Measurements from ENCODE around the gene CDKAL1. TPM values are rescaled to one million over a fixed set of nuclear protein-coding genes. Genes with fewer than 3 reads are reported as not detected.

CDKAL1 gene
- total and polyA plus RNA-seq, 4 donors = 3.0 to 21.7 (median 9.4) TPM

GRCh38 chr6:21208796-21209186 is 674.5 kb downstream of the CDKAL1 start:
- 91 to 93% methylated on average over 5 of the region's 5 CpGs for WGBS, 2 donors
- DNase-seq (no peak), ATAC-seq (ENCODE audit: low FRiP score) (no peak)
- H3K36me3 ChIP-seq (ENCODE audit: control insufficient read depth in 1 of 2, insufficient read depth in 2 of 2, low read length in 1 of 2) = peaks cover 0 to 2% of the 10 kb centered on the region in 2 donors
- no peak overlapping the region for H3K4me3 ChIP-seq (ENCODE audit: low read length in 2 of 2)
- H3K27ac ChIP-seq (ENCODE audit: low read depth in 1 of 2, low read length in 2 of 2) = no peak overlapping the region
- H3K9me3 ChIP-seq (ENCODE audit: control insufficient read depth, low read length) = no peaks in the 10 kb centered on the region
- intact Hi-C loops (cut with DNase I) = no loop called here
- H3K4me1 ChIP-seq (ENCODE audit: control insufficient read depth in 1 of 2, insufficient read depth in 2 of 2, low read length in 2 of 2) = no peaks in the 10 kb centered on the region
- H3K27me3 ChIP-seq (ENCODE audit: control insufficient read depth in 1 of 2, insufficient read depth in 2 of 2, low read length in 1 of 2) = no peaks in the 10 kb centered on the region

DNA sequence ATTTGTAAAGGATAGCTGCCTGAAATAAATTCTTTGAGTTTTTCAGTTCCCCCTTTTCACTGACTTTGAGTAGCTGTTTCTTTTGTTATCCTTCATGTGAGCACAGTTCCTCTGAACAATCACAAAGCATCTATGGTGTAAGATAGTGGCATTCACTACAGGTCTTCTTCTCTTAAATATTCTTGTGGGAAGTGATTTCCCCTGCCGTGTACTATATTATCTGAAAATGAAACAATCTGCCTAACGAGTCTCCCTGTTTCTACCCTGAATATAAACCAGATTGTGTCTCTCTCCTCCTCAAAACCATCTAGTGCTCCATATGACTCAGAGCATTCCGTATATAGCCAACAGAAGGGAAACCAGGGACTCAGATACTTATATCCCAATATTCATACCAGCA is 679.2 kb downstream of the CDKAL1 start:
- DNase-seq = no peak
- Histone ChIP-seq H3K36me3 (ENCODE audit: control insufficient read depth in 1 of 2, insufficient read depth in 2 of 2, low read length in 1 of 2) (peaks cover 2 to 6% of the 10 kb centered on the region in 2 donors), H3K4me3 (ENCODE audit: low read length in 2 of 2) (no peak overlapping the region), H3K4me1 (ENCODE audit: control insufficient read depth in 1 of 2, insufficient read depth in 2 of 2, low read length in 2 of 2) (no peaks in the 10 kb centered on the region), H3K27ac (ENCODE audit: low read depth in 1 of 2, low read length in 2 of 2) (no peak overlapping the region), H3K27me3 (ENCODE audit: control insufficient read depth in 1 of 2, insufficient read depth in 2 of 2, low read length in 1 of 2) (no peaks in the 10 kb centered on the region), H3K9me3 (ENCODE audit: control insufficient read depth, low read length) (peaks cover 2% of the 10 kb centered on the region)
- intact Hi-C loops (cut with DNase I) = no loop called here
- WGBS, 2 donors = 89% methylated on average over 3 of the region's 3 CpGs
- no peak for ATAC-seq (ENCODE audit: low FRiP score)

- Histone ChIP-seq H3K27ac (ENCODE audit: low read depth in 1 of 2, low read length in 2 of 2) (no peak overlapping the region), H3K36me3 (ENCODE audit: control insufficient read depth in 1 of 2, insufficient read depth in 2 of 2, low read length in 1 of 2) (peaks cover 0 to 7% of the 10 kb centered on the region in 2 donors), H3K4me3 (ENCODE audit: low read length in 2 of 2) (no peak overlapping the region), H3K4me1 (ENCODE audit: control insufficient read depth in 1 of 2, insufficient read depth in 2 of 2, low read length in 2 of 2) (no peaks in the 10 kb centered on the region), H3K27me3 (ENCODE audit: control insufficient read depth in 1 of 2, insufficient read depth in 2 of 2, low read length in 1 of 2) (no peaks in the 10 kb centered on the region), H3K9me3 (ENCODE audit: control insufficient read depth, low read length) (peaks cover 2% of the 10 kb centered on the region)
- ATAC-seq (ENCODE audit: low FRiP score) (no peak), DNase-seq (no peak)
- WGBS, 2 donors = 90 to 93% methylated on average over 5 of the region's 5 CpGs
- intact Hi-C loops (cut with DNase I) = no loop called here
Observed at GRCh38 chr6:21214738-21215448, 680.6 kb downstream of the CDKAL1 start.

DNA sequence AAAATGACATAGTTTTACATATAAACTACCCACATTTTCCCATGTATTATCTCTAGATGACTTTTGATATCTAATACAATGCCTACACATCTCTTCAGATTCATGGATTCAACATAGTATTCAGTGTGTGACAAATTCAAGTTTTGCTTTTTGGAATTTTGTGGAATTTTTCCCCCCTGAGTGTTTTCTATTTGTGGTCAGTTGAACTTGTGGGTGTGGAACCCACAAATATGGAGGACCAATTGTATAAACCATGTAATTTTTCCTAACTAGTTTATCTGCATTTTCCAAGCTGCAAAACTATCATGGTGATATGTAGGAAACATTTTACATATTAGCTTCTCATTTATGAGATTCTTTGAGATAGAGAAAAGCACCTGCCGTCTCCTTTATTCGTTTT is 685.0 kb downstream of the CDKAL1 start:
- Histone ChIP-seq H3K27ac (ENCODE audit: low read depth in 1 of 2, low read length in 2 of 2) (no peak overlapping the region), H3K4me1 (ENCODE audit: control insufficient read depth in 1 of 2, insufficient read depth in 2 of 2, low read length in 2 of 2) (no peaks in the 10 kb centered on the region), H3K36me3 (ENCODE audit: control insufficient read depth in 1 of 2, insufficient read depth in 2 of 2, low read length in 1 of 2) (peaks cover 0 to 7% of the 10 kb centered on the region in 2 donors), H3K4me3 (ENCODE audit: low read length in 2 of 2) (no peak overlapping the region), H3K27me3 (ENCODE audit: control insufficient read depth in 1 of 2, insufficient read depth in 2 of 2, low read length in 1 of 2) (no peaks in the 10 kb centered on the region), H3K9me3 (ENCODE audit: control insufficient read depth, low read length) (peaks cover 2% of the 10 kb centered on the region)
- 97 to 98% methylated on average over 2 of the region's 2 CpGs for WGBS, 2 donors
- intact Hi-C loops (cut with DNase I) = no loop called here
- DNase-seq = no peak
- ATAC-seq (ENCODE audit: low FRiP score) = no peak

GRCh38 chr6:21219856-21220255 is 685.6 kb downstream of the CDKAL1 start:
- DNase-seq (no peak), ATAC-seq (ENCODE audit: low FRiP score) (no peak)
- no peaks in the 10 kb centered on the region for H3K4me1 ChIP-seq (ENCODE audit: control insufficient read depth in 1 of 2, insufficient read depth in 2 of 2, low read length in 2 of 2)
- WGBS, 2 donors = 96% methylated on average over 7 of the region's 7 CpGs
- no peak overlapping the region for H3K27ac ChIP-seq (ENCODE audit: low read depth in 1 of 2, low read length in 2 of 2)
- H3K27me3 ChIP-seq (ENCODE audit: control insufficient read depth in 1 of 2, insufficient read depth in 2 of 2, low read length in 1 of 2) = no peaks in the 10 kb centered on the region
- H3K4me3 ChIP-seq (ENCODE audit: low read length in 2 of 2) = no peak overlapping the region
- peaks cover 0 to 5% of the 10 kb centered on the region in 2 donors for H3K36me3 ChIP-seq (ENCODE audit: control insufficient read depth in 1 of 2, insufficient read depth in 2 of 2, low read length in 1 of 2)
- H3K9me3 ChIP-seq (ENCODE audit: control insufficient read depth, low read length) = no peaks in the 10 kb centered on the region
- intact Hi-C loops (cut with DNase I) = no loop called here

GRCh38 chr6:21220271-21220987 is 686.2 kb downstream of the CDKAL1 start:
- Histone ChIP-seq H3K4me1 (ENCODE audit: control insufficient read depth in 1 of 2, insufficient read depth in 2 of 2, low read length in 2 of 2) (no peaks in the 10 kb centered on the region), H3K27ac (ENCODE audit: low read depth in 1 of 2, low read length in 2 of 2) (no peak overlapping the region), H3K27me3 (ENCODE audit: control insufficient read depth in 1 of 2, insufficient read depth in 2 of 2, low read length in 1 of 2) (no peaks in the 10 kb centered on the region), H3K36me3 (ENCODE audit: control insufficient read depth in 1 of 2, insufficient read depth in 2 of 2, low read length in 1 of 2) (peaks cover 0 to 2% of the 10 kb centered on the region in 2 donors), H3K9me3 (ENCODE audit: control insufficient read depth, low read length) (no peaks in the 10 kb centered on the region), H3K4me3 (ENCODE audit: low read length in 2 of 2) (no peak overlapping the region)
- 75 to 81% methylated on average over 5 of the region's 5 CpGs for WGBS, 2 donors
- DNase-seq (no peak), ATAC-seq (ENCODE audit: low FRiP score) (no peak)
- intact Hi-C loops (cut with DNase I) = no loop called here

- 94 to 96% methylated on average over 7 of the region's 7 CpGs for WGBS, 2 donors
Observed at GRCh38 chr6:21222656-21223055, 688.4 kb downstream of the CDKAL1 start.

GRCh38 chr6:21225912-21226311 is 691.7 kb downstream of the CDKAL1 start:
- no peaks in the 10 kb centered on the region for H3K9me3 ChIP-seq (ENCODE audit: control insufficient read depth, low read length)
- no peak for ATAC-seq (ENCODE audit: low FRiP score)
- H3K27ac ChIP-seq (ENCODE audit: low read depth in 1 of 2, low read length in 2 of 2) = no peak overlapping the region
- no peak for DNase-seq
- H3K36me3 ChIP-seq (ENCODE audit: control insufficient read depth in 1 of 2, insufficient read depth in 2 of 2, low read length in 1 of 2) = peaks cover 0 to 2% of the 10 kb centered on the region in 2 donors
- intact Hi-C loops (cut with DNase I) = no loop called here
- no peaks in the 10 kb centered on the region for H3K27me3 ChIP-seq (ENCODE audit: control insufficient read depth in 1 of 2, insufficient read depth in 2 of 2, low read length in 1 of 2)
- 96% methylated on average over 5 of the region's 5 CpGs for WGBS, 2 donors
- no peak overlapping the region for H3K4me3 ChIP-seq (ENCODE audit: low read length in 2 of 2)
- no peaks in the 10 kb centered on the region for H3K4me1 ChIP-seq (ENCODE audit: control insufficient read depth in 1 of 2, insufficient read depth in 2 of 2, low read length in 2 of 2)

More at GRCh38 chr6:21222656-21223055, 688.4 kb downstream of the CDKAL1 start:
- intact Hi-C loops (cut with DNase I) = no loop called here
- ATAC-seq (ENCODE audit: low FRiP score) = no peak
- H3K36me3 ChIP-seq (ENCODE audit: control insufficient read depth in 1 of 2, insufficient read depth in 2 of 2, low read length in 1 of 2) = peaks cover 0 to 2% of the 10 kb centered on the region in 2 donors
- H3K4me3 ChIP-seq (ENCODE audit: low read length in 2 of 2) = no peak overlapping the region
- no peak for DNase-seq
- H3K9me3 ChIP-seq (ENCODE audit: control insufficient read depth, low read length) = no peaks in the 10 kb centered on the region
- no peaks in the 10 kb centered on the region for H3K4me1 ChIP-seq (ENCODE audit: control insufficient read depth in 1 of 2, insufficient read depth in 2 of 2, low read length in 2 of 2)
- no peaks in the 10 kb centered on the region for H3K27me3 ChIP-seq (ENCODE audit: control insufficient read depth in 1 of 2, insufficient read depth in 2 of 2, low read length in 1 of 2)
- no peak overlapping the region for H3K27ac ChIP-seq (ENCODE audit: low read depth in 1 of 2, low read length in 2 of 2)

DNA sequence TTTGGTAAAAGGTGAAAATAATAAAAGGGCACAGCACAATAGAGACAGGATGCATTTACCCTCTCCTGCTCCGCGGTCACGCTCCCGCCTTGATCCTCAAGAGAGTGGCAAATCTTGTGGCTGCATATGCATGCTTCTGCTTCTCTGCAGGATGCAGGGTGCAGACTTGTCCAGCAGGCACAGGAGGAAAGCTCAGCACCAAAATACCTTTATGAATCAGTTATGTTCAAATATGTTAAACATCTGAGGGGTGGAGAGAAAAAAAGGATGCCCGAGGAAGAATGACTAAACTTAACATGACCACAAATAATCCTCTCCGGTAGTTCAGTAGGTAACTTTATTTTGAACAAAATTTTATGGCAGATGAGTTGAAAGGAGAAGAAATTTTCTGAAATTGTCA is 693.2 kb downstream of the CDKAL1 start:
- 79 to 90% methylated on average over 6 of the region's 6 CpGs for WGBS, 2 donors
- H3K27ac ChIP-seq (ENCODE audit: low read depth in 1 of 2, low read length in 2 of 2) = no peak overlapping the region
- DNase-seq (no peak), ATAC-seq (ENCODE audit: low FRiP score) (no peak)
- H3K4me1 ChIP-seq (ENCODE audit: control insufficient read depth in 1 of 2, insufficient read depth in 2 of 2, low read length in 2 of 2) = no peaks in the 10 kb centered on the region
- intact Hi-C loops (cut with DNase I) = no loop called here
- H3K27me3 ChIP-seq (ENCODE audit: control insufficient read depth in 1 of 2, insufficient read depth in 2 of 2, low read length in 1 of 2) = no peaks in the 10 kb centered on the region
- no peaks in the 10 kb centered on the region for H3K9me3 ChIP-seq (ENCODE audit: control insufficient read depth, low read length)
- H3K36me3 ChIP-seq (ENCODE audit: control insufficient read depth in 1 of 2, insufficient read depth in 2 of 2, low read length in 1 of 2) = peaks cover 0 to 4% of the 10 kb centered on the region in 2 donors
- no peak overlapping the region for H3K4me3 ChIP-seq (ENCODE audit: low read length in 2 of 2)
